ENCODE data around the gene IGFBP2.

- no peak for TF ChIP-seq POLR2A (IDR thresholded peaks at IDR 0.05; ENCODE audit: low read length)
- no peak for TF ChIP-seq GATA1 (IDR thresholded peaks at IDR 0.05; ENCODE audit: low read depth, low read length)
These were observed 65.7 kb downstream of the IGFBP2 start for GRCh38 chr2:216698895-216699294.
